Stomach (tissue), 4 donors: Measurements from ENCODE around the gene MAOA.

Experiments
- EP300 ChIP-seq: sonication (generic); formaldehyde crosslinking; IDR thresholded peaks from one replicate; pipeline ENCODE4 v1.6.1; 2017; ENCODE audit warnings: antibody characterized with exemption
- TF ChIP-seq, protein P1 (sequence below), 7 experiments: fragments of 450-650 bp in 4 of 7; fragments of 200-600 bp in 3 of 7; sonication (generic) in 3 of 7; IDR thresholded peaks; one replicate each; pipeline ENCODE4 v1.5.1; 2016 to 2019; ENCODE audit warnings: antibody characterized with exemption in 7 of 7, control low read depth in 2 of 7, mild to moderate bottlenecking in 1 of 7

DNA sequence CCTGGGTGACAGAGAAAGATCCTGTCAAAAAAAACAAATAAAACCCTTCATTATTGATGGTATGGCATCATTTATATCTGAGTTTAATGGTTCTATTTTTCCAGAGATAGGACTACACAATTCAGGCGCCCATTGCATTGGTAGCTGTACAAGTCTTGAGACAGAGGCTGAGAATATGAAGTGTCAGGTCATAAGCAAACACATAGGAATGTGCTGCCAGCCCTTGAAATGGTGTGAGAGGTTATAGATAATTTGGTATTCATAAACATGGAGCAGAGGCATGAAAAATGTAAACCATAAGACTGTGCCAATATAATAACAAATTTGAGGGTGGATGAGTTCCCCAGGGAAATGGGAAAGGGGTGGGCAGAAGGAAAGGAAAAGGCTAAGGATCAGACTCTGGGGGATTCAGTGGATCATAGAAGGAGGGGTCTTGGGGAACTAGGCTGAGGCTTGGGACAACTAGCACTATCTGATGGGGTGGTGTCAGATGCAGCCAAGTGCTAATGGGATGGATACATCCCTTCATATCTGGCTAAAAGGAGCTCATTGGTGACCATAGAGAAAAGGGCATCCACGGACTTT lies 50.8 kb downstream of the MAOA start:
- TF ChIP-seq, protein P1, sequence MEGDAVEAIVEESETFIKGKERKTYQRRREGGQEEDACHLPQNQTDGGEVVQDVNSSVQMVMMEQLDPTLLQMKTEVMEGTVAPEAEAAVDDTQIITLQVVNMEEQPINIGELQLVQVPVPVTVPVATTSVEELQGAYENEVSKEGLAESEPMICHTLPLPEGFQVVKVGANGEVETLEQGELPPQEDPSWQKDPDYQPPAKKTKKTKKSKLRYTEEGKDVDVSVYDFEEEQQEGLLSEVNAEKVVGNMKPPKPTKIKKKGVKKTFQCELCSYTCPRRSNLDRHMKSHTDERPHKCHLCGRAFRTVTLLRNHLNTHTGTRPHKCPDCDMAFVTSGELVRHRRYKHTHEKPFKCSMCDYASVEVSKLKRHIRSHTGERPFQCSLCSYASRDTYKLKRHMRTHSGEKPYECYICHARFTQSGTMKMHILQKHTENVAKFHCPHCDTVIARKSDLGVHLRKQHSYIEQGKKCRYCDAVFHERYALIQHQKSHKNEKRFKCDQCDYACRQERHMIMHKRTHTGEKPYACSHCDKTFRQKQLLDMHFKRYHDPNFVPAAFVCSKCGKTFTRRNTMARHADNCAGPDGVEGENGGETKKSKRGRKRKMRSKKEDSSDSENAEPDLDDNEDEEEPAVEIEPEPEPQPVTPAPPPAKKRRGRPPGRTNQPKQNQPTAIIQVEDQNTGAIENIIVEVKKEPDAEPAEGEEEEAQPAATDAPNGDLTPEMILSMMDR (IDR thresholded peaks at IDR 0.05), result no peak
- TF ChIP-seq EP300, result no peak
